Measurements from ENCODE around the gene ASGR1. TPM values are rescaled to one million over a fixed set of nuclear protein-coding genes. Genes with fewer than 3 reads are reported as not detected.
"Not testable (repeated sequence)": the region's sequence is repeated elsewhere in the genome, so short reads cannot be mapped to it uniquely, and the experiment has no call there.

The ASGR1 gene
- total and polyA plus RNA-seq, 2 experiments from 2014 or later: 0.75 to 0.97 TPM

- H3K9ac ChIP-seq: no peak overlapping the region
- no peak overlapping the region for H3K4me3 ChIP-seq
- H3K9me2 ChIP-seq (ENCODE audit: insufficient read depth): no peaks in the 10 kb centered on the region
- no peak overlapping the region for H3K4me2 ChIP-seq (ENCODE audit: unreplicated experiment)
- no peak overlapping the region for H3K27ac ChIP-seq
- 0 out of 2 replicates have a peak, but pooled peaks cover 5% of the 10 kb centered on the region for H3K4me1 ChIP-seq (ENCODE audit: insufficient read depth)
- H3K79me2 ChIP-seq (ENCODE audit: insufficient read depth): no peaks in the 10 kb centered on the region
- no peak for DNase-seq
- TF ChIP-seq EZH2 (IDR thresholded peaks at IDR 0.05; ENCODE audit: insufficient read depth, poor library complexity, severe bottlenecking): no peak
- TF ChIP-seq EZH2phosphoT487 (IDR thresholded peaks at IDR 0.05; ENCODE audit: insufficient read depth, low read depth): no peak
- no peaks in the 10 kb centered on the region for H3K9me3 ChIP-seq (ENCODE audit: low read depth)
- H2AFZ ChIP-seq: no peak overlapping the region
- H4K20me1 ChIP-seq (ENCODE audit: insufficient read depth): no peaks in the 10 kb centered on the region
- no peaks in the 10 kb centered on the region for H3K27me3 ChIP-seq (replicated peaks; ENCODE audit: insufficient read depth)
- in situ Hi-C loops (cut with MboI): no loop called here
- no peaks in the 10 kb centered on the region for H3F3A ChIP-seq (ENCODE audit: insufficient read depth)
- H3K36me3 ChIP-seq (ENCODE audit: low read depth): no peaks in the 10 kb centered on the region
- 85 to 89% methylated on average over 1 of the region's 1 CpG for WGBS, 2 experiments (ENCODE audit: low coverage in 1 of 2, low lambda C conversion rate in 2 of 2, missing lambda C conversion rate in 2 of 2)
These were observed 2.9 kb downstream of the ASGR1 start for GRCh38 chr17:7176107-7176840.

GRCh38 chr17:7175330-7175733 lies 3.8 kb downstream of the ASGR1 start:
- no peaks in the 10 kb centered on the region for H4K20me1 ChIP-seq (ENCODE audit: insufficient read depth)
- WGBS, 2 experiments (ENCODE audit: low coverage in 1 of 2, low lambda C conversion rate in 2 of 2, missing lambda C conversion rate in 2 of 2): 61 to 79% methylated on average over 5 of the region's 5 CpGs
- 0 out of 2 replicates have a peak, but pooled peaks cover 5% of the 10 kb centered on the region for H3K4me1 ChIP-seq (ENCODE audit: insufficient read depth)
- in situ Hi-C loops (cut with MboI): no loop called here
- H3K9ac ChIP-seq: no peak overlapping the region
- no peaks in the 10 kb centered on the region for H3K27me3 ChIP-seq (replicated peaks; ENCODE audit: insufficient read depth)
- no peaks in the 10 kb centered on the region for H3K9me2 ChIP-seq (ENCODE audit: insufficient read depth)
- H3K36me3 ChIP-seq (ENCODE audit: low read depth): no peaks in the 10 kb centered on the region
- H2AFZ ChIP-seq: no peak overlapping the region
- H3K4me3 ChIP-seq: no peak overlapping the region
- no peak overlapping the region for H3K27ac ChIP-seq
- no peak overlapping the region for H3K4me2 ChIP-seq (ENCODE audit: unreplicated experiment)
- DNase-seq: no peak
- no peaks in the 10 kb centered on the region for H3K79me2 ChIP-seq (ENCODE audit: insufficient read depth)
- no peaks in the 10 kb centered on the region for H3F3A ChIP-seq (ENCODE audit: insufficient read depth)
- no peaks in the 10 kb centered on the region for H3K9me3 ChIP-seq (ENCODE audit: low read depth)
- no peak for TF ChIP-seq EZH2 (IDR thresholded peaks at IDR 0.05; ENCODE audit: insufficient read depth, poor library complexity, severe bottlenecking)
- TF ChIP-seq EZH2phosphoT487 (IDR thresholded peaks at IDR 0.05; ENCODE audit: insufficient read depth, low read depth): no peak

GRCh38 chr17:7174603-7175326 lies 4.4 kb downstream of the ASGR1 start:
- H3F3A ChIP-seq (ENCODE audit: insufficient read depth): no peaks in the 10 kb centered on the region
- H3K4me3 ChIP-seq: no peak overlapping the region
- no peak overlapping the region for H3K9ac ChIP-seq
- H4K20me1 ChIP-seq (ENCODE audit: insufficient read depth): no peaks in the 10 kb centered on the region
- H3K9me3 ChIP-seq (ENCODE audit: low read depth): no peaks in the 10 kb centered on the region
- H3K79me2 ChIP-seq (ENCODE audit: insufficient read depth): no peaks in the 10 kb centered on the region
- 0 out of 2 replicates have a peak, but pooled peaks cover 5% of the 10 kb centered on the region for H3K4me1 ChIP-seq (ENCODE audit: insufficient read depth)
- no peak overlapping the region for H2AFZ ChIP-seq
- no peak overlapping the region for H3K4me2 ChIP-seq (ENCODE audit: unreplicated experiment)
- TF ChIP-seq EZH2phosphoT487 (IDR thresholded peaks at IDR 0.05; ENCODE audit: insufficient read depth, low read depth) (no peak), EZH2 (IDR thresholded peaks at IDR 0.05; ENCODE audit: insufficient read depth, poor library complexity, severe bottlenecking) (no peak)
- no peak for DNase-seq
- WGBS, 2 experiments (ENCODE audit: low coverage in 1 of 2, low lambda C conversion rate in 2 of 2, missing lambda C conversion rate in 2 of 2): 74 to 82% methylated on average over 5 to 7 of the region's 7 CpGs
- no peaks in the 10 kb centered on the region for H3K36me3 ChIP-seq (ENCODE audit: low read depth)
- no peaks in the 10 kb centered on the region for H3K9me2 ChIP-seq (ENCODE audit: insufficient read depth)
- H3K27ac ChIP-seq: no peak overlapping the region
- in situ Hi-C loops (cut with MboI): no loop called here
- H3K27me3 ChIP-seq (replicated peaks; ENCODE audit: insufficient read depth): no peaks in the 10 kb centered on the region

GRCh38 chr17:7173687-7174602 lies 5.2 kb downstream of the ASGR1 start:
- in situ Hi-C loops (cut with MboI): no loop called here
- peak; percentile 51 for DNase-seq
- no peaks in the 10 kb centered on the region for H3K27me3 ChIP-seq (replicated peaks; ENCODE audit: insufficient read depth)
- no peak overlapping the region for H3K4me3 ChIP-seq
- H3K4me1 ChIP-seq (ENCODE audit: insufficient read depth): 0 out of 2 replicates have a peak, but pooled peaks cover 5% of the 10 kb centered on the region
- H2AFZ ChIP-seq: no peak overlapping the region
- WGBS, 2 experiments (ENCODE audit: low coverage in 1 of 2, low lambda C conversion rate in 2 of 2, missing lambda C conversion rate in 2 of 2): 61 to 70% methylated on average over 49 to 69 of the region's 69 CpGs
- H3K9me3 ChIP-seq (ENCODE audit: low read depth): no peaks in the 10 kb centered on the region
- H3F3A ChIP-seq (ENCODE audit: insufficient read depth): no peaks in the 10 kb centered on the region
- H3K79me2 ChIP-seq (ENCODE audit: insufficient read depth): no peaks in the 10 kb centered on the region
- H3K9ac ChIP-seq: no peak overlapping the region
- no peak overlapping the region for H3K4me2 ChIP-seq (ENCODE audit: unreplicated experiment)
- H3K36me3 ChIP-seq (ENCODE audit: low read depth): no peaks in the 10 kb centered on the region
- TF ChIP-seq EZH2 (IDR thresholded peaks at IDR 0.05; ENCODE audit: insufficient read depth, poor library complexity, severe bottlenecking) (no peak), EZH2phosphoT487 (IDR thresholded peaks at IDR 0.05; ENCODE audit: insufficient read depth, low read depth) (no peak)
- no peaks in the 10 kb centered on the region for H3K9me2 ChIP-seq (ENCODE audit: insufficient read depth)
- H3K27ac ChIP-seq: no peak overlapping the region
- H4K20me1 ChIP-seq (ENCODE audit: insufficient read depth): no peaks in the 10 kb centered on the region

GRCh38 chr17:7172522-7173191 lies 6.5 kb downstream of the ASGR1 start:
- H3K9me2 ChIP-seq (ENCODE audit: insufficient read depth); H3K4me1 ChIP-seq (ENCODE audit: insufficient read depth); H2AFZ ChIP-seq; H3K9me3 ChIP-seq (ENCODE audit: low read depth); H3K79me2 ChIP-seq (ENCODE audit: insufficient read depth); H3K27me3 ChIP-seq (replicated peaks; ENCODE audit: insufficient read depth); DNase-seq; H3K4me2 ChIP-seq (ENCODE audit: unreplicated experiment); H3K36me3 ChIP-seq (ENCODE audit: low read depth); H4K20me1 ChIP-seq (ENCODE audit: insufficient read depth); H3K9ac ChIP-seq; H3K4me3 ChIP-seq; H3K27ac ChIP-seq; in situ Hi-C loops (cut with MboI); H3F3A ChIP-seq (ENCODE audit: insufficient read depth): not testable (repeated sequence)
- 83% methylated on average over 18 of the region's 18 CpGs for WGBS, 2 experiments (ENCODE audit: low coverage in 1 of 2, low lambda C conversion rate in 2 of 2, missing lambda C conversion rate in 2 of 2)

GRCh38 chr17:7169565-7169908 lies 9.6 kb downstream of the ASGR1 start:
- H3K4me1 ChIP-seq (ENCODE audit: insufficient read depth); H3F3A ChIP-seq (ENCODE audit: insufficient read depth); H3K36me3 ChIP-seq (ENCODE audit: low read depth); H3K9me3 ChIP-seq (ENCODE audit: low read depth); H3K4me2 ChIP-seq (ENCODE audit: unreplicated experiment); H3K9ac ChIP-seq; H3K27ac ChIP-seq; DNase-seq; H3K9me2 ChIP-seq (ENCODE audit: insufficient read depth); H4K20me1 ChIP-seq (ENCODE audit: insufficient read depth); in situ Hi-C loops (cut with MboI); H3K27me3 ChIP-seq (replicated peaks; ENCODE audit: insufficient read depth); H3K79me2 ChIP-seq (ENCODE audit: insufficient read depth); H2AFZ ChIP-seq; H3K4me3 ChIP-seq: not testable (repeated sequence)
- WGBS, 2 experiments (ENCODE audit: low coverage in 1 of 2, low lambda C conversion rate in 2 of 2, missing lambda C conversion rate in 2 of 2): 89 to 95% methylated on average over 7 of the region's 7 CpGs
